Measurements from ENCODE around the gene SELENOI. TPM values are rescaled to one million over a fixed set of nuclear protein-coding genes. Genes with fewer than 3 reads are reported as not detected.

The SELENOI gene
- total RNA-seq, 1 experiment from 2014 or later = 15.2 TPM

GRCh38 chr2:26432859-26433258 is 86.9 kb downstream of the SELENOI start:
- in situ Hi-C loops (cut with HindIII; ENCODE audit: low sequenced_read_pairs) = no loop called here
- DNase-seq (ENCODE audit: low spot score) = no peak

GRCh38 chr2:26435106-26435505 is 89.2 kb downstream of the SELENOI start:
- no peak for DNase-seq (ENCODE audit: low spot score)
- in situ Hi-C loops (cut with HindIII; ENCODE audit: low sequenced_read_pairs) = no loop called here

- no peak for DNase-seq (ENCODE audit: low spot score)
- in situ Hi-C loops (cut with HindIII; ENCODE audit: low sequenced_read_pairs) = no loop called here
These were observed 92.6 kb downstream of the SELENOI start for GRCh38 chr2:26438526-26438925.

- in situ Hi-C loops (cut with HindIII; ENCODE audit: low sequenced_read_pairs) = no loop called here
- no peak for DNase-seq (ENCODE audit: low spot score)
These were observed 93.0 kb downstream of the SELENOI start for GRCh38 chr2:26438926-26439325.

- in situ Hi-C loops (cut with HindIII; ENCODE audit: low sequenced_read_pairs) = no loop called here
- no peak for DNase-seq (ENCODE audit: low spot score)
These were observed 96.4 kb downstream of the SELENOI start for GRCh38 chr2:26442301-26442700.

GRCh38 chr2:26442707-26443106 is 96.8 kb downstream of the SELENOI start:
- in situ Hi-C loops (cut with HindIII; ENCODE audit: low sequenced_read_pairs) = no loop called here
- DNase-seq (ENCODE audit: low spot score) = no peak

GRCh38 chr2:26444236-26444635 is 98.3 kb downstream of the SELENOI start:
- in situ Hi-C loops (cut with HindIII; ENCODE audit: low sequenced_read_pairs) = no loop called here
- DNase-seq (ENCODE audit: low spot score) = no peak

Other genes starting within 250 kb of the SELENOI start
- 8.6 and 12.8 TPM in 2 replicates for gene GAREM2, start 173.1 kb upstream of the SELENOI start, total RNA-seq (2014; rRNA removed; shearing (Covaris generic))
- 184 and 219 TPM in 2 replicates for gene HADHA, start 101.5 kb upstream of the SELENOI start, total RNA-seq (2014; rRNA removed; shearing (Covaris generic))
- gene HADHB, start 101.2 kb upstream of the SELENOI start, total RNA-seq (2014; rRNA removed; shearing (Covaris generic)) = 17.8 and 30.6 TPM in 2 replicates
- 0.47 TPM in 1 of 2 replicates, not detected in the other for gene ADGRF3, start 646 bp downstream of the SELENOI start, total RNA-seq (2014; rRNA removed; shearing (Covaris generic))
- gene DRC1, start 55.8 kb downstream of the SELENOI start, total RNA-seq (2014; rRNA removed; shearing (Covaris generic)) = not detected in 2 replicates
- 0.49 and 9.3 TPM in 2 replicates for gene OTOF, start 132.0 kb downstream of the SELENOI start, total RNA-seq (2014; rRNA removed; shearing (Covaris generic))